Peyer's patch (tissue), 4 donors: ENCODE measurements around the gene CLEC2D. TPM values are rescaled to one million over a fixed set of nuclear protein-coding genes. Genes with fewer than 3 reads are reported as not detected.
"Not testable (repeated sequence)": the region's sequence is repeated elsewhere in the genome, so short reads cannot be mapped to it uniquely, and the experiment has no call there.

Experiments
- DNase-seq, 3 donors: peaks; one replicate each; pipeline ENCODE4 v3.0.0-alpha.2; 2017 to 2019
- H3K27ac ChIP-seq, 4 donors: fragments of 200-600 bp; sonication (generic); one replicate each; pipeline ENCODE4 v1.5.1; 2016 to 2019
- H3K27me3 ChIP-seq, 2 donors: fragments of 200-600 bp; sonication (generic); one replicate each; pipeline ENCODE4 v1.5.1; 2019
- H3K36me3 ChIP-seq, 3 donors: fragments of 200-600 bp; sonication (generic); one replicate each; pipeline ENCODE4 v1.5.1; 2016 to 2019
- H3K4me1 ChIP-seq, 4 donors: fragments of 200-600 bp; sonication (generic); one replicate each; pipeline ENCODE4 v1.5.1; 2016 to 2019
- H3K4me3 ChIP-seq, 4 donors: fragments of 200-600 bp; sonication (generic); 1 replicate in 3 of 4; 2 replicates in 1 of 4; pipeline ENCODE4 v1.5.1; 2016 to 2019; ENCODE audit warnings: mild to moderate bottlenecking in 1 of 4
- H3K9me3 ChIP-seq, 4 donors: fragments of 200-600 bp; sonication (generic); one replicate each; pipeline ENCODE4 v1.5.1; 2016 to 2019; ENCODE audit warnings: mild to moderate bottlenecking in 1 of 4
- POLR2A ChIP-seq, 2 donors: fragments of 450-650 bp; IDR thresholded peaks; one replicate each; pipeline ENCODE4 v1.5.1; 2017; ENCODE audit warnings: antibody characterized with exemption in 2 of 2, mild to moderate bottlenecking in 2 of 2, moderate library complexity in 2 of 2
- total RNA-seq, 4 donors: library from RNA; depleted of rRNA; stranded (reverse); fragments of >200 nt; gene quantifications; one replicate each; pipeline ENCODE4 v1.1.0, GENCODE V29; 2016
- TF ChIP-seq, protein P1 (sequence below), 6 experiments: fragments of 450-650 bp in 4 of 6; fragments of 200-600 bp in 2 of 6; sonication (generic) in 1 of 6; IDR thresholded peaks; one replicate each; pipeline ENCODE4 v1.5.1; 2017 to 2019; ENCODE audit warnings: antibody characterized with exemption in 6 of 6, mild to moderate bottlenecking in 3 of 6, moderate library complexity in 1 of 6

CLEC2D gene
- total RNA-seq, 4 donors from 2014 or later = 6.4 to 140 (median 12.1) TPM

DNA sequence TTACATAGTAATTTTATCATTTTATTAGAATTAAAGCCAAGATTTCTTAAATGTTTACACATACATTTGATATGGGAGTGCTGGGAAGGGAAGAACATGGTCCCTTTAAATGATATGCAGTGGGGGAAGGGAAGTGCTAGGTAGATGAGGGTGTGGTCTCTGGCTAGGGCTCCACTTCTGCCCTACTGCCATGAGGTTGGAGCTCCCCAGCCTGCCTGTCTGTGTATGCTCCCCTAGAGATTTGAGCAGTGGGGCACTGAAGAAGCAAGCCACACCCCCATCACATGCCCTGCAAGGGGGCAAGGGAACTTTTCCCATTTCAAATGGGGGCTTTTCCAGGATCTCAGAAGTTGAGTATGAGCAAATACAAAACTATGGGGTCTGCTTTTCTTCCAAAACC, 37.8 kb downstream of the CLEC2D start:
- H3K4me1 ChIP-seq = no peaks in the 10 kb centered on the region
- peak overlapping the region in 1 of 4 donors; percentile 69 for H3K27ac ChIP-seq
- no peak overlapping the region for H3K4me3 ChIP-seq

DNA sequence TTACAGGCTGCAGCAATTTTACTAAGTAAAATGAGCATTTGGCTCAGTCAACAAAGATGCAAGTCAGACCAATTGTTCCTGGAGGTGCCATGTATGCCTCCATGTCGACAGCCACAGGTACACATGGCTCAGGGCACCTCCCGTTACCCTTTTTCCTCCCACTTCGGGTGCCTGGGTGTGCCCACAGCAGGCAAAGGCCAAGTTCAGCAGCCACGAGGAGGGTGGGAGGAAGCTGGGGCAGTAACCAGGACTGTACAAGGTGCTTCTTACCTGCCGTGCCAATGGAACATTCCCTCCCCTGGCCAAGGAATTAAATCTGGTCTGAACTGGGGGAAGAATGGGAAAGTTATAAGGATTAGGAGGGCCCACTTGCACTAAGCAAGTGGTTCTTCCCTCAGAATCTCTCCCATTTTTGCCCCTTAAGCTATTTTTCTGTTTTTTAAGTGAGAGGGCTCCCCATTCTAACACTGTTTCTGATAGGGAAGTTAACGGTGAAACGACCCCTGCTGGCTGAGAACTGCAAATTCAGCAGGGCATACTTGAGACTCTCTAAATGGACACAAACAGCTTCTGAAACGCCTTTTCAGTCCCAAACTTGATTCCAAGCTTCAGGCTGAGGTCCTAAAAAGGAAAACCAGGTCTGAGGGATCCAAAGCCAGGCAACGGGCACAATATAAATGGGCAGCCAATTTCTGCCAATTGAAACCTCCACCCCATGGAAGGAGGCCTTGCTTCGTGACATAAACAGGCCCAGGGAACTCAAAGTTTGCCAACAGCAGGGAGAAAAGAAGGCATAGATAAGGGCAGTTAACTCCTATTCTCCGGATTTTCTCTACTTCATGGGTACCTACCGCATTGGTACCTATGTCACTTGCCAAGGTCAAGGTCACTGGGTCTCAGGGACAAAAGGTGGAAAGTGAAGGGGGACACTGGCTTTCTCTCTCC, 38.6 kb downstream of the CLEC2D start:
- DNase-seq = peak in 2 of 3 donors; percentile 56 to 88
- no peak for TF ChIP-seq POLR2A (IDR thresholded peaks at IDR 0.05)
- TF ChIP-seq, protein P1, sequence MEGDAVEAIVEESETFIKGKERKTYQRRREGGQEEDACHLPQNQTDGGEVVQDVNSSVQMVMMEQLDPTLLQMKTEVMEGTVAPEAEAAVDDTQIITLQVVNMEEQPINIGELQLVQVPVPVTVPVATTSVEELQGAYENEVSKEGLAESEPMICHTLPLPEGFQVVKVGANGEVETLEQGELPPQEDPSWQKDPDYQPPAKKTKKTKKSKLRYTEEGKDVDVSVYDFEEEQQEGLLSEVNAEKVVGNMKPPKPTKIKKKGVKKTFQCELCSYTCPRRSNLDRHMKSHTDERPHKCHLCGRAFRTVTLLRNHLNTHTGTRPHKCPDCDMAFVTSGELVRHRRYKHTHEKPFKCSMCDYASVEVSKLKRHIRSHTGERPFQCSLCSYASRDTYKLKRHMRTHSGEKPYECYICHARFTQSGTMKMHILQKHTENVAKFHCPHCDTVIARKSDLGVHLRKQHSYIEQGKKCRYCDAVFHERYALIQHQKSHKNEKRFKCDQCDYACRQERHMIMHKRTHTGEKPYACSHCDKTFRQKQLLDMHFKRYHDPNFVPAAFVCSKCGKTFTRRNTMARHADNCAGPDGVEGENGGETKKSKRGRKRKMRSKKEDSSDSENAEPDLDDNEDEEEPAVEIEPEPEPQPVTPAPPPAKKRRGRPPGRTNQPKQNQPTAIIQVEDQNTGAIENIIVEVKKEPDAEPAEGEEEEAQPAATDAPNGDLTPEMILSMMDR (IDR thresholded peaks at IDR 0.05) = peak; percentile 84 to 90 (median 88)
- peak overlapping the region; percentile 9 to 69 (median 36) for H3K27ac ChIP-seq
- H3K4me3 ChIP-seq = no peak overlapping the region
- no peaks in the 10 kb centered on the region for H3K36me3 ChIP-seq
- no peaks in the 10 kb centered on the region for H3K4me1 ChIP-seq
- H3K27me3 ChIP-seq = no peaks in the 10 kb centered on the region
- H3K9me3 ChIP-seq = no peaks in the 10 kb centered on the region

More for the DNA sequence above, 37.8 kb downstream of the CLEC2D start:
- peak in 1 of 3 donors; percentile 45 for DNase-seq
- Histone ChIP-seq H3K27me3 (no peaks in the 10 kb centered on the region), H3K9me3 (no peaks in the 10 kb centered on the region), H3K36me3 (no peaks in the 10 kb centered on the region)
- TF ChIP-seq POLR2A (IDR thresholded peaks at IDR 0.05) = no peak
- TF ChIP-seq, protein P1 (IDR thresholded peaks at IDR 0.05) = no peak

DNA sequence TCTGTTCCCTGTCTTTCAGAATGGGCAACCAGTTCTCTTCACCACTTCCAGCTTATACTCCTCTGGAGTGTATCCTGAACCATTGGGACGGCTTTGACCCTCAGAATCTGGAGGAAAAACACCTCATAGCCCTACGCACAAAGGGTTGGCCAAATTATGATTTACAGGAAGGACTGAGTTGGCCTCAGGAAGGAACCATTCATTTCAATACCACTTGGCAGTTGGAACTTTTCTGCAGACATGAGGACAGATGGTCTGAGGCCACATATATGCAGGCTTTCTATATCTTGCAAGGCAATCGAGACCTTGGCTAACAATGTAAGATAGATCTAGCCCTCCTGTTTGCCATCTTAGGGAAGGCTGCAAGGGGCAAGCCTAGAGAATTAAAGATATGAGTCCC, 39.3 kb downstream of the CLEC2D start:
- Histone ChIP-seq H3K36me3 (no peaks in the 10 kb centered on the region), H3K27ac (peak overlapping the region in 1 of 4 donors; percentile 69), H3K27me3 (no peaks in the 10 kb centered on the region), H3K4me3 (no peak overlapping the region), H3K9me3 (no peaks in the 10 kb centered on the region), H3K4me1 (no peaks in the 10 kb centered on the region)
- no peak for DNase-seq
- TF ChIP-seq, protein P1 (IDR thresholded peaks at IDR 0.05) = no peak
- no peak for TF ChIP-seq POLR2A (IDR thresholded peaks at IDR 0.05)

DNA sequence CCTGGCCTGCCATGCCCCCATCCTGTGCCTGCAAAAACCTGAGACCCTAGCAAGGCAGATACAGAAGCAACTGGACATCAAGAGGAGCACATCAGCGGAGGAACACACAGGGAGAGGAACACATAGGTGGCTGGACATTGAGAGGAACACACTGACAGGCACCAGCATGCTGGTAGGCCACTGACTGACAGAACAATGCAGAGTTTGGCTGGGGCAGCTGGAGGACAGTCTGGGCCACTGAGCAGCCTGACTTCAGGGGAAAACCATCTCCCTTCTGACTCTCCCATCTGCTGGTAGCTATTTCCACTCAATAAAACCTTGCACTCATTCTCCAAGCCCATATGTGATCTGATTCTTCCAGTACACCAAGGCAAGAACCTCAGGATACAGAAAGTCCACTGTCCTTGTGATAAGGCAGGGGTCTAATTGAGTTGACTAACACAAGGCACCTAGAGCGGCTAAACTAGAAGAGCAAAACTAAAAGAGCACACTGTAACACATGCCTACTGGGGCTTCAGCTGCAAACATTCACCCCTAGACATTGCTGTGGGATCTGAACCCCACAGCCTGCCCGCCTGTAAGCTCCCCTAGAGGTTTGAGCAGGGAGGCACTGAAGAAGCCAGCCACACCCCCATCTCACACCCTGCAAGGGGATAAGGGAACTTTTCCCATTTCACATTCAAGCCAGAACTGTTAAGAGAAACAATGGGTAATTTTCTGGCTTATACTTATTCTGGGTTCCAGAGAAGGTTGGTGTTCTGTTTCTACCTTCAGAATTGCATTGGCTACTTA, 41.3 kb downstream of the CLEC2D start:
- no peak overlapping the region for H3K4me3 ChIP-seq
- TF ChIP-seq, protein P1 (IDR thresholded peaks at IDR 0.05) = no peak
- no peak for TF ChIP-seq POLR2A (IDR thresholded peaks at IDR 0.05)
- no peaks in the 10 kb centered on the region for H3K27me3 ChIP-seq
- no peaks in the 10 kb centered on the region for H3K9me3 ChIP-seq
- H3K4me1 ChIP-seq = no peaks in the 10 kb centered on the region
- no peaks in the 10 kb centered on the region for H3K36me3 ChIP-seq
- no peak for DNase-seq
- peak overlapping the region in 1 of 4 donors; percentile 11 for H3K27ac ChIP-seq

DNA sequence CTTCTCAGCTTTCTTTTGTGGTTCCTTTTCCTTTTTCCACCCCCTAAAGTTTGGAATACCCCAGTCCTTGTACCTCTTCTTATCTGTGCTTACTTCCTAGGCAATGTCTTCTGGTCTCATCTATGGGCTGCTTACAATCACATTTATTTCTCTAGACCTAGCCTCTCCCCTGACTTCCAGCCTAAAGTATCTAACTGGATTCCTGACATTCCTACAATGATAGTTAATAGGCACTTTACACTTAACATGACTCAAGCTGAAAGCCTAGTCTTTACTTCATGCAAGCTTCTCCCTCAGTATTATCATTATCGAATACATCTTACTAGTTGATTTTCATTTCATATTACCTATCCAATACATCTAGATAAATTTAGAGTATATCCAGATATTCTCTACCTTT, 42.2 kb downstream of the CLEC2D start:
- no peak for DNase-seq
- H3K4me3 ChIP-seq = no peak overlapping the region
- no peaks in the 10 kb centered on the region for H3K4me1 ChIP-seq
- H3K9me3 ChIP-seq = no peaks in the 10 kb centered on the region
- H3K27me3 ChIP-seq = no peaks in the 10 kb centered on the region
- TF ChIP-seq POLR2A (IDR thresholded peaks at IDR 0.05) = no peak
- TF ChIP-seq, protein P1 (IDR thresholded peaks at IDR 0.05) = no peak
- peak overlapping the region in 1 of 4 donors; percentile 28 for H3K27ac ChIP-seq
- no peaks in the 10 kb centered on the region for H3K36me3 ChIP-seq

DNA sequence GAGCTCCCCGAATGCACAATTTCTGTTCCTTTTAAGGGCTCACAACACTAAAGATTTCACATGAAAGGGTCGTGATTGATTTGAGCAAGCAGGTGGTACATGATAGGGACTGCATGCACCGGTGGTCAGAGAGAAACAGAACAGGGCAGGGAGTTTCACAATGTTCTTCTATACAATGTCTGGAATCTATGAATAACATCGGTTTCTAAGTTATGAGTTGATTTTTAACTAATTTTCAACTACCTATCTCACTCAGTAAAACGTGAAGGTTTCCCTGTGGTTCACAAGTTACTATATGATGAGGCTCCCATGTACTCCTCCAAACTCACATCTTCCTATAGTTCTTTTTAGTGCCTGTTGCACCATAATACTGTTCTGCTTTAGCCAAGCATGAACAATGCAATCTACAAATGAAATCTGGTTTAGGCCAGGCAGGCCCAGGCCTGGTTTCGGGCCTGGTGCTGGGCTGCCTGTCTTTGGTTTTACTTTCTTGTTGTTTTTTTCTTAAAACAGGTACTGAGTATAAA, 43.6 kb downstream of the CLEC2D start:
- not testable (repeated sequence) for H3K36me3 ChIP-seq, H3K4me3 ChIP-seq, H3K27me3 ChIP-seq, H3K9me3 ChIP-seq, H3K4me1 ChIP-seq
- peak in 1 of 3 donors; percentile 50 for DNase-seq
- peak overlapping the region in 2 of 4 donors; percentile 50 to 66 for H3K27ac ChIP-seq
